ENCODE data around the gene ZFAND2A. TPM values are rescaled to one million over a fixed set of nuclear protein-coding genes. Genes with fewer than 3 reads are reported as not detected.

ZFAND2A gene
- total and polyA plus RNA-seq, 2 experiments from 2014 or later, result 15.3 to 29.2 TPM

DNA sequence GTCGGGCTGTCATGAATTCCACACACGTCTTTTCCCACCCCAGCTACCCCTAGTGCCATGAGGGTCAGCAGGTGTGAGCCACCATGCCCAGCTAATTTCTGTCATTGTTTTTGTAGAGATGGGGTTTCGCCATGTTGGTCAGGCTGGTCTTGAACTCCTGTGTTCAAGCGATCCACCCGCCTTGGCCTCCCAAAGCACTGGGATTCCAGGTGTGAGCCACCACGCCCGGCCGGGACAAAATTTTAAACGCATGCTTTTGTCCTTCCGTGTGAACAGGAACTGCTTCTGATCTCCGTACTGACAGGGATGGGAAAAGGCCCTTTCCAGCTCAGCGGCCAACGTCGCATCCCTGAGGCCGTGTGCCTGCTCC is 15.6 kb upstream of the ZFAND2A start:
- no peak overlapping the region for H3K4me3 ChIP-seq
- Mint-ChIP-seq H3K27me3 (ENCODE audit: insufficient read depth, low read depth, poor library complexity) (peaks cover 25% of the 10 kb centered on the region), H3K4me1 (no peaks in the 10 kb centered on the region; the same call in 2 of the 3 replicates), H3K4me3 (no peak overlapping the region), H3K27ac (no peak overlapping the region), H3K9me3 (peaks cover 28% of the 10 kb centered on the region), H3K36me3 (ENCODE audit: low read depth) (peaks cover 13% of the 10 kb centered on the region)
- H3K79me2 ChIP-seq (replicated peaks; ENCODE audit: insufficient read depth), result no peaks in the 10 kb centered on the region
- no peak overlapping the region; the same call in 1 of the 2 replicates for H3K4me2 ChIP-seq
- no peaks in the 10 kb centered on the region for H3K9me2 ChIP-seq (ENCODE audit: insufficient read depth)
- H2AFZ ChIP-seq, result peak overlapping the region; percentile 83
- no peak overlapping the region for H3K27ac ChIP-seq (ENCODE audit: low read depth)
- 0 out of 2 replicates have a peak, but pooled peaks cover 6% of the 10 kb centered on the region for H3F3A ChIP-seq (replicated peaks; ENCODE audit: low read depth)
- TF ChIP-seq EZH2 (IDR thresholded peaks at IDR 0.05; ENCODE audit: low read depth, unreplicated experiment), result no peak
- H3K27me3 ChIP-seq (ENCODE audit: insufficient read depth), result no peaks in the 10 kb centered on the region
- no peaks in the 10 kb centered on the region for H3K4me1 ChIP-seq (ENCODE audit: insufficient read depth)
- ATAC-seq (no peak), DNase-seq (ENCODE audit: low spot score) (no peak)
- no peaks in the 10 kb centered on the region for H4K20me1 ChIP-seq (replicated peaks; ENCODE audit: insufficient read depth)
- H3K36me3 ChIP-seq (ENCODE audit: insufficient read depth), result no peaks in the 10 kb centered on the region; the same call in 1 of the 2 replicates

DNA sequence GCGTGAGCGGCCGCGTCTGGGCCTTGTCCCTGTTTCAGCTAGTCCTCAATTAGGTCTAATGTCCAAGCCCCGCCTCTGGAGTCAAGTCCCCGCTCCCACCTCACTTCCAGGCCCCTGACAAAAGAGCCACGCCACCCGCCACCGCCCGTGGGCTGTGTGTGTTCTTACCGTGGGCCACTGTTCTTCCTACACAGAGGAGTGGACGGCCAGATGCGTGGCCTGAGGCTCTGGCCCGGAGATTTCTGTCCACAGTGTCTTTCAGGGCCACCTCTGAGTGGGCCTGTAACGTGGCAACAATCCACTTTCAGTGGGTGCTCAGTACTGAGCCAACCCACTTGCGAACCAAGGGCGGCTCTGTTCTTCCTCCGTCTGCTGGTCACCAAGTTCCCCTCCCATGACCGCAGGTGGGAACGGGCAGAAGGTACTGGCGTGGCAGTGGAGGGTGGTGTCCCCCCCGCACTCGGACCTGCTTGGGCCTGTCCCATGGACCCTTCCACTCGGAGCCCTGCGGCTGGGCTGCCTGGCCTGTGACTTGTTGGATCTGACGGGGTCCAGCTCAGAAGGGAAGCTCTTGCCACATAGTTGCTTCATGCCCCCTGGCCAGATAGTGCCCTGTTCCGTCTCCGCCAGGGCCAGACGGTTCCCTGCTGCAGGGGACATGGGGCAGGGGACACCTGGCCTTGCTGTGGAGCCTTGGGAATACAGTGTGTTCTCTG is 15.0 kb upstream of the ZFAND2A start:
- H2AFZ ChIP-seq, result peak overlapping the region; percentile 83; the same call in 1 of the 2 replicates
- peaks cover 26% of the 10 kb centered on the region for H3K27me3 Mint-ChIP-seq (ENCODE audit: insufficient read depth, low read depth, poor library complexity)
- H3K4me3 Mint-ChIP-seq, result no peak overlapping the region
- no peak overlapping the region for H3K4me3 ChIP-seq
- ATAC-seq, result no peak
- peaks cover under 1% of the 10 kb centered on the region for H3K4me1 Mint-ChIP-seq
- H3K9me2 ChIP-seq (ENCODE audit: insufficient read depth), result no peaks in the 10 kb centered on the region
- H3K4me1 ChIP-seq (ENCODE audit: insufficient read depth), result no peaks in the 10 kb centered on the region
- H3K9me3 Mint-ChIP-seq, result peaks cover 29% of the 10 kb centered on the region
- 0 out of 2 replicates have a peak, but pooled peaks cover 6% of the 10 kb centered on the region for H3F3A ChIP-seq (replicated peaks; ENCODE audit: low read depth)
- no peaks in the 10 kb centered on the region; the same call in 1 of the 2 replicates for H3K36me3 ChIP-seq (ENCODE audit: insufficient read depth)
- no peak overlapping the region for H3K27ac ChIP-seq (ENCODE audit: low read depth)
- H3K4me2 ChIP-seq, result no peak overlapping the region
- no peaks in the 10 kb centered on the region for H4K20me1 ChIP-seq (replicated peaks; ENCODE audit: insufficient read depth)
- no peaks in the 10 kb centered on the region for H3K27me3 ChIP-seq (ENCODE audit: insufficient read depth)
- no peaks in the 10 kb centered on the region for H3K79me2 ChIP-seq (replicated peaks; ENCODE audit: insufficient read depth)
- peaks cover 13% of the 10 kb centered on the region for H3K36me3 Mint-ChIP-seq (ENCODE audit: low read depth)
- DNase-seq (ENCODE audit: low spot score), result no peak
- no peak overlapping the region for H3K27ac Mint-ChIP-seq
- no peak for TF ChIP-seq EZH2 (IDR thresholded peaks at IDR 0.05; ENCODE audit: low read depth, unreplicated experiment)
- TF ChIP-seq, protein P1, sequence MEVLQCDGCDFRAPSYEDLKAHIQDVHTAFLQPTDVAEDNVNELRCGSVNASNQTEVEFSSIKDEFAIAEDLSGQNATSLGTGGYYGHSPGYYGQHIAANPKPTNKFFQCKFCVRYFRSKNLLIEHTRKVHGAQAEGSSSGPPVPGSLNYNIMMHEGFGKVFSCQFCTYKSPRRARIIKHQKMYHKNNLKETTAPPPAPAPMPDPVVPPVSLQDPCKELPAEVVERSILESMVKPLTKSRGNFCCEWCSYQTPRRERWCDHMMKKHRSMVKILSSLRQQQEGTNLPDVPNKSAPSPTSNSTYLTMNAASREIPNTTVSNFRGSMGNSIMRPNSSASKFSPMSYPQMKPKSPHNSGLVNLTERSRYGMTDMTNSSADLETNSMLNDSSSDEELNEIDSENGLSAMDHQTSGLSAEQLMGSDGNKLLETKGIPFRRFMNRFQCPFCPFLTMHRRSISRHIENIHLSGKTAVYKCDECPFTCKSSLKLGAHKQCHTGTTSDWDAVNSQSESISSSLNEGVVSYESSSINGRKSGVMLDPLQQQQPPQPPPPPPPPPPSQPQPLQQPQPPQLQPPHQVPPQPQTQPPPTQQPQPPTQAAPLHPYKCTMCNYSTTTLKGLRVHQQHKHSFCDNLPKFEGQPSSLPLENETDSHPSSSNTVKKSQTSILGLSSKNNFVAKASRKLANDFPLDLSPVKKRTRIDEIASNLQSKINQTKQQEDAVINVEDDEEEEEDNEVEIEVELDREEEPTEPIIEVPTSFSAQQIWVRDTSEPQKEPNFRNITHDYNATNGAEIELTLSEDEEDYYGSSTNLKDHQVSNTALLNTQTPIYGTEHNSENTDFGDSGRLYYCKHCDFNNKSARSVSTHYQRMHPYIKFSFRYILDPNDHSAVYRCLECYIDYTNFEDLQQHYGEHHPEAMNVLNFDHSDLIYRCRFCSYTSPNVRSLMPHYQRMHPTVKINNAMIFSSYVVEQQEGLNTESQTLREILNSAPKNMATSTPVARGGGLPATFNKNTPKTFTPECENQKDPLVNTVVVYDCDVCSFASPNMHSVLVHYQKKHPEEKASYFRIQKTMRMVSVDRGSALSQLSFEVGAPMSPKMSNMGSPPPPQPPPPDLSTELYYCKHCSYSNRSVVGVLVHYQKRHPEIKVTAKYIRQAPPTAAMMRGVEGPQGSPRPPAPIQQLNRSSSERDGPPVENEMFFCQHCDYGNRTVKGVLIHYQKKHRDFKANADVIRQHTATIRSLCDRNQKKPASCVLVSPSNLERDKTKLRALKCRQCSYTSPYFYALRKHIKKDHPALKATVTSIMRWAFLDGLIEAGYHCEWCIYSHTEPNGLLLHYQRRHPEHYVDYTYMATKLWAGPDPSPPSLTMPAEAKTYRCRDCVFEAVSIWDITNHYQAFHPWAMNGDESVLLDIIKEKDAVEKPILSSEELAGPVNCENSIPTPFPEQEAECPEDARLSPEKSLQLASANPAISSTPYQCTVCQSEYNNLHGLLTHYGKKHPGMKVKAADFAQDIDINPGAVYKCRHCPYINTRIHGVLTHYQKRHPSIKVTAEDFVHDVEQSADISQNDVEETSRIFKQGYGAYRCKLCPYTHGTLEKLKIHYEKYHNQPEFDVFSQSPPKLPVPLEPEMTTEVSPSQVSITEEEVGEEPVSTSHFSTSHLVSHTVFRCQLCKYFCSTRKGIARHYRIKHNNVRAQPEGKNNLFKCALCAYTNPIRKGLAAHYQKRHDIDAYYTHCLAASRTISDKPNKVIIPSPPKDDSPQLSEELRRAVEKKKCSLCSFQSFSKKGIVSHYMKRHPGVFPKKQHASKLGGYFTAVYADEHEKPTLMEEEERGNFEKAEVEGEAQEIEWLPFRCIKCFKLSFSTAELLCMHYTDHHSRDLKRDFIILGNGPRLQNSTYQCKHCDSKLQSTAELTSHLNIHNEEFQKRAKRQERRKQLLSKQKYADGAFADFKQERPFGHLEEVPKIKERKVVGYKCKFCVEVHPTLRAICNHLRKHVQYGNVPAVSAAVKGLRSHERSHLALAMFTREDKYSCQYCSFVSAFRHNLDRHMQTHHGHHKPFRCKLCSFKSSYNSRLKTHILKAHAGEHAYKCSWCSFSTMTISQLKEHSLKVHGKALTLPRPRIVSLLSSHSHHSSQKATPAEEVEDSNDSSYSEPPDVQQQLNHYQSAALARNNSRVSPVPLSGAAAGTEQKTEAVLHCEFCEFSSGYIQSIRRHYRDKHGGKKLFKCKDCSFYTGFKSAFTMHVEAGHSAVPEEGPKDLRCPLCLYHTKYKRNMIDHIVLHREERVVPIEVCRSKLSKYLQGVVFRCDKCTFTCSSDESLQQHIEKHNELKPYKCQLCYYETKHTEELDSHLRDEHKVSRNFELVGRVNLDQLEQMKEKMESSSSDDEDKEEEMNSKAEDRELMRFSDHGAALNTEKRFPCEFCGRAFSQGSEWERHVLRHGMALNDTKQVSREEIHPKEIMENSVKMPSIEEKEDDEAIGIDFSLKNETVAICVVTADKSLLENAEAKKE (CRISPR knock-in tag; IDR thresholded peaks at IDR 0.05), result no peak
- TF ChIP-seq ZNF114 (CRISPR knock-in tag; IDR thresholded peaks at IDR 0.05), result no peak
- no peak for TF ChIP-seq STAT1 (IDR thresholded peaks at IDR 0.05; ENCODE audit: unreplicated experiment)
- TF ChIP-seq, protein P2, sequence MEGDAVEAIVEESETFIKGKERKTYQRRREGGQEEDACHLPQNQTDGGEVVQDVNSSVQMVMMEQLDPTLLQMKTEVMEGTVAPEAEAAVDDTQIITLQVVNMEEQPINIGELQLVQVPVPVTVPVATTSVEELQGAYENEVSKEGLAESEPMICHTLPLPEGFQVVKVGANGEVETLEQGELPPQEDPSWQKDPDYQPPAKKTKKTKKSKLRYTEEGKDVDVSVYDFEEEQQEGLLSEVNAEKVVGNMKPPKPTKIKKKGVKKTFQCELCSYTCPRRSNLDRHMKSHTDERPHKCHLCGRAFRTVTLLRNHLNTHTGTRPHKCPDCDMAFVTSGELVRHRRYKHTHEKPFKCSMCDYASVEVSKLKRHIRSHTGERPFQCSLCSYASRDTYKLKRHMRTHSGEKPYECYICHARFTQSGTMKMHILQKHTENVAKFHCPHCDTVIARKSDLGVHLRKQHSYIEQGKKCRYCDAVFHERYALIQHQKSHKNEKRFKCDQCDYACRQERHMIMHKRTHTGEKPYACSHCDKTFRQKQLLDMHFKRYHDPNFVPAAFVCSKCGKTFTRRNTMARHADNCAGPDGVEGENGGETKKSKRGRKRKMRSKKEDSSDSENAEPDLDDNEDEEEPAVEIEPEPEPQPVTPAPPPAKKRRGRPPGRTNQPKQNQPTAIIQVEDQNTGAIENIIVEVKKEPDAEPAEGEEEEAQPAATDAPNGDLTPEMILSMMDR (conservative IDR thresholded peaks at IDR 0.05; ENCODE audit: low read depth in 2 of 2), result no peak
- TF ChIP-seq, protein P3, sequence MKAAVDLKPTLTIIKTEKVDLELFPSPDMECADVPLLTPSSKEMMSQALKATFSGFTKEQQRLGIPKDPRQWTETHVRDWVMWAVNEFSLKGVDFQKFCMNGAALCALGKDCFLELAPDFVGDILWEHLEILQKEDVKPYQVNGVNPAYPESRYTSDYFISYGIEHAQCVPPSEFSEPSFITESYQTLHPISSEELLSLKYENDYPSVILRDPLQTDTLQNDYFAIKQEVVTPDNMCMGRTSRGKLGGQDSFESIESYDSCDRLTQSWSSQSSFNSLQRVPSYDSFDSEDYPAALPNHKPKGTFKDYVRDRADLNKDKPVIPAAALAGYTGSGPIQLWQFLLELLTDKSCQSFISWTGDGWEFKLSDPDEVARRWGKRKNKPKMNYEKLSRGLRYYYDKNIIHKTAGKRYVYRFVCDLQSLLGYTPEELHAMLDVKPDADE (IDR thresholded peaks at IDR 0.05), result no peak
- no peak for TF ChIP-seq POLR2AphosphoS5 (IDR thresholded peaks at IDR 0.05; ENCODE audit: low read depth)

Measured in GM23338 (cell line).